HT1080 (cell line): ENCODE measurements around the gene SSH2. TPM values are rescaled to one million over a fixed set of nuclear protein-coding genes. Genes with fewer than 3 reads are reported as not detected.

Source experiments
- DNase-seq: peaks from one replicate; pipeline ENCODE4 v3.0.0-alpha.2; 2015; ENCODE audit warnings: low read depth
- small RNA-seq: library from RNA; depleted of rRNA; stranded (forward); fragments of <200 nt; gene quantifications from one replicate; pipeline ENCODE3, GENCODE V24; 2014
- total RNA-seq: library from RNA; depleted of rRNA; stranded (reverse); fragments of >200 nt; shearing (Covaris generic); gene quantifications from 2 replicates; pipeline ENCODE4 v1.2.3, GENCODE V29; 2014; rRNA removed

Gene SSH2
- total RNA-seq, 1 experiment from 2014 or later = 15.8 TPM

DNA sequence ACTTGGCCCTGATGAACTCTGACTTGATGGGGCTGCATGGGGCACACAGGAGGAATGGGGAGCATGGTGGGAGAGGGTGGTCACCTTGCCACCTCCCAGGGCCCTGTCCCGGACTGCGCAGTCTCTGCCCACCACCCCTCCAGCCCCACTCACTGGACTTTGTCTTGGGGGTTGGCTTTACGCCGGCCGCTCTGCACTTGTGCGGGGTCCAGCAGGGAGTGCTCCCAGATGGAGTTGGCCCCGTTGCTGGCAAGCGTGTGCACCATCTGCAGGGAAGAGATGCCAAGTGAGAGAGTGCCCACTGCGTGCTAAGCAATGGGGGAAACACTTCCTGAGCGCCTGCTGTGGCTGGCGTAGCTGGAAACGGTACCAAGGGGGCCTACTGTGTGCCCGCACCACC lies 347.3 kb downstream of the SSH2 start:
- no peak for DNase-seq

DNA sequence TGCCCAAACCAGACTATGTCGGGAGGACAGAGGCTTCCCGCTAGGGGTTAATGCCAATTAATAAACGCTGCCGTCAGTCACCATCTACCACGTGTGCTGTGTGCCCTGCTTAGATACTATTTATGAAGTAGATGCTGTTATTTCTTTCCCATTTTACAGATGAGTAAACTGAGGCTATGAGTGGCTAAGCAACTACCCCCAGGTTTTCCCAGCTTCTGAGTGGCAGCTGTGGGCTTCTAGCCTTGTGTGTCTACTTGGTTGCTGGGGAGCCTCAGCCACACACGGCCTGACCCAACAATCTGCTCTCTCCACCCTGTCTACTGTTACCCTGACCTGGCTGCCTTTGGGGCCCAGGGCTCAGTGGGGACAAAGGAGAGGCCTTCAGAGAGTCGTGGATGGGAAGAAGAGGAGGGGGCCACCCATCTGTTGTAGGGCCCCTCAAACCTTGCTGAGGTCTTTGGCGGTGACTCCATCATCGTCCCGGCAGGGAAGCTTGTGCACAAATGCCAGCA lies 347.7 kb downstream of the SSH2 start:
- DNase-seq = no peak

DNA sequence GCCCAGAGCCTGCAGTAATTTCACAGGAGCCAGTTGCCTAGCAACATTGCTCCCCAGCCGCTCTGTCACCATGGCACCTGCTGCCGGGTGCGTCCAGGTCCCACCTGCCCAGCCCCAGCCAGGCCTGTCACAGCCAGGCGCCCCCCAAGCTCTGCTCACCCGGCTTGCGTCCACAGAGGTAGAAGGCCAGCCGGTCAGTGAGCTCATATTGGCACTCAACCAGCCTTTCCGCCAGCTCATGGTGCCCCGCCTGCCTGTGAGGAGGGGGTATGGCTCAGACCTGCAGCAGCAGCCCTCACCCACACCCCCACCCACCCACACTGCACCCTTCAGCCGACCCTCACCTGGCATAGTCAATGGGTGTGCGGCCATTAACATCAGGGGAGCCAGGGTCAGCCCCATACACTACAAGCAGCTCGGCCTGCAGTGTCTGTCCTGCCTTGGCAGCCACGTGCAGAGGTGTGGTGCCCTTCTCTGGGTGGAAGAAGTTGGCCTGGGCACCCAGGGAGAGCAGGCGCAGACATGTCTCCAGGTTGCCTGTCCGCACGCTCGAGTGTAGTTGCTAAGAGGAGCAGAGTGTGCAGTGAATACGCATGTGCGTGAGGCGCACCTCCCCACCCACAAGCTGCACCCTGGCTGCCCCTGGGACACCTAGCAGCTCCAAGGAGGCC lies 348.3 kb downstream of the SSH2 start:
- DNase-seq = no peak

DNA sequence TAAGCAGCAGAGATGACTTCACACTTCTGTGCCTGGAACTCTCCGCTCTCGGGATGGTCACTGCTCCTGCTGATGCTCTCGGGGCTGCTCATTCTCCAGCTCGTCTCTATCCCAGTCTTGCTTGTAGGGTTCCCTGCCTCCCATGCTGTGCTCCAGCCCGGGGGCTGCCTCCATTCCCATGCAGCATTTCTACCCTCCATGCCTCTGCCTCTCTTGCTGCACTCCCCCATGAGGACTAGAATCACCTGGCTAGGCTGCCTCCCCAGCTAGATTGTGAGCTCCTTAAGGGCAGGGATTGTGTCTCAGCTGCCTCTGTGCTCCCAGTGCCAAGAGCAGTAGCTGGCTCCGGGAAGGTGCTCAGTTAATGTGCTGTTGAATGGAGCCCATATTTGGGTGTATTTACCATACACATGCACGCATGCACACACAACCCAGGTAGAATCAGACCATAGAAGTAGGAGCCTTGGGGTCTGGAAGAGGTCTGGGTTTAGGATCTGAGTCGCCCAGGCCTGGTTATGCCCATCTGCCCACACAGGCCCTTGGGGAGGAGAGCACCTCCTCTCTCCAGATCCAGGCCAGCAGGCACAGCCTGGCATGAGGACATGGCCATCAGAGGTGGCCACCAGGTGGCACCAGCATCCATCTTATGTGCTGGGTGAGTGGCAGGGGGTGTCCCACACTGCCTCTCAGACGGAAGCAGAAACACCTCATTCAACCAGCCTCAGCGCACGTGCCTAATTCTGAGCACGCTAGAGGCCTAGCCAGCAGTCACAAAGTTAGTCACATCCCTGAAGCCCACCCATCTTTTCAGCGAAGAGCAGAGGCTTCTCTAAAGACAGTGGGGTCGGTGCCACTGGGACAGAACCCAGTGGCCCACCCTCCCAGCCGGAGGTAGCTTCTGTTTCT lies 349.9 kb downstream of the SSH2 start:
- DNase-seq = peak; percentile 92

DNA sequence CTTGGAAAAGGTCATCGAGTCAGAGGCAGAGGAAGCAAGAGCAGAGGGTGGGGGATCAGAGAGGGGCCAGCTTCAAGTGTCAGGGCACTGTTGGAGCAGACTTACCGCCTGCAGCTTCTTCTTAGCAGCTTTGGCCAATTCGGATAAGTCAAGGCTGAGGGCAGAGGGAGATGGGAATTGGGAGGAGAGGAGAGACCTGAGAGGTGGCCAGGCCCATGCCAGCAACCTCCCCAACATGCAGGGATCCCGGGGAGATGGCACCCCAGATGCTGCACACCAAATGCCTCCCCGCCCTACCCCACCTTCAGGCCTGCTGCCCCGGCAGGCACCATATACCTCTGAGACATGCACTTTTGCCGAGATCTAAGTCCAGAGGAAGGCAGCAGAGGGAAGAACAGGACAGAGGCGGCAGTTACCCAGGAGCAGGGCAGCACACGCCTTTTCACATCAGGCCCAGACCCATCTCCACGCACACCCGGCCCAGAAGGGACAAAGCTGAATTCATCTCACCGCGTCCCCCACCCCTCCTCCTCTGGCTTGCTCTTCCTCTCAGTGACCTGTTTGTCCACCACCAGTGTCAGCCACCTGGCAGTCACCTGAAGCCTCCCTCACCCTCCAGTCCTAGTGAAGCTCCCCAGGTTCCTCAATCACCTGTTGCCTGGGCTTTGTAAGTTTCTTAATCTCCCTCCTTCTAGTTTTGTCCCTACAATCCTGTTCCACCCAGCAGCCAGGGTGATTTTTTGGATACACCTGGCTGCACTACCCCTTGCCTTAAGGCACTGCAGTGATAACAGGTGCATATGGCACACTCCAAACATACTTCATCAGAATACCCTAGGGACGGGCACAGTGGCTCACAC lies 351.2 kb downstream of the SSH2 start:
- no peak for DNase-seq

DNA sequence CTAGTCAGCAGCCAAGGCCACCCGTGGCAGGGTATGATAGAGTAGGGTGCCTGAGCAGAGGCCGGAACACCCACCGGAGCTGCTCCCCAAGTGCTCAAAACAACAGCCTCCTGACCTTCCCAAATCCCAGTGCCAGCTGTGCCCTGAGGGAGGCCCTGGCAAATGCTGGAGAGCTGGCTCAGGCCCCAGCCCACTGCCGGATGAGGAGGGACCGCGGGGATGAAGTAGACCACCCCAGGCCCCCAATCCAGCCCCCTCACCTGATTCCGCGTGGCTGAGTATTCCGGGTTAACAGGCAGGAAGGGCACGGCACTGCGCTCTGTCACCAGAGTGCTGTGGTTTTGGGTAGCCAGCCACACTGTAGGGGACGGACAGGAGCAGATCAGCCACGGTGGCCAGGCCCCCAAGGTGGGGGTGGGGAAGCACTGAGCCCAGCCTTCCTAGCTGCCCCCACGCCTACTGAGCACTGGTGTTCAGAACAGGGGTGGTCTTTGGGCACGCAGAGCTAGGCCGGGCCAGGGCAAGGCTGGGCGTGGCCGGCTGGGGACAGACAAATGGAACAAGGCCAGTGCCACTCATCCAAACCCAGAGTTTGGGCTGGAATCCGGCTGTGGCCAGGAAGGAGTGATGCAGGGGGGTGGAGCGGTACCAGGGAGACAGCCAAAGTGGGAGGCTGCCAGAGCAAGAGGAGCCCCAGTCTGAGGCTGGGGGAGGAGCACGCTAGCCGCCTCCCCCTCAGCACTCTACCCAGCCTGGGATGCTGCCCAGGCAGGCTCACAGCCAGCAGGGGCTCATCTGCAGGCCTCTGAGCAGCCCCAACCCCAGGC lies 352.4 kb downstream of the SSH2 start:
- DNase-seq = no peak

DNA sequence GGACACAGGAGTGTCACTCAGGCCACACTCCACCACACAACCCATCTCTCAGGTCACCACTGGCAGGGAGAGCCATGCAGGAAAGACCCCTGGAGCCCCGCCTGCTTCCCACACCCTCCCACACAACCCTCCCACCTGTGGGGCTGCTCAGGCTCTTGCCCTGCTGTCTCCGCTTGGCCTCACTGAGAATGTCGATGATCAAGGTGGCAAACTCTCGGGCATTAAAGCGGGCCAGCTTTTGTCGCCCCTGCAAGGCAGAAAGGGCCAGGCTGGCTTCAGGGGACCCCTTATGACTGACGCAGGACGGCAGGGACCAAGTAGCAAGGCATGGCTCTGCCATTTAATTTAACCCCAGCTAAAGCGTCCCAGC lies 353.0 kb downstream of the SSH2 start:
- no peak for DNase-seq

DNA sequence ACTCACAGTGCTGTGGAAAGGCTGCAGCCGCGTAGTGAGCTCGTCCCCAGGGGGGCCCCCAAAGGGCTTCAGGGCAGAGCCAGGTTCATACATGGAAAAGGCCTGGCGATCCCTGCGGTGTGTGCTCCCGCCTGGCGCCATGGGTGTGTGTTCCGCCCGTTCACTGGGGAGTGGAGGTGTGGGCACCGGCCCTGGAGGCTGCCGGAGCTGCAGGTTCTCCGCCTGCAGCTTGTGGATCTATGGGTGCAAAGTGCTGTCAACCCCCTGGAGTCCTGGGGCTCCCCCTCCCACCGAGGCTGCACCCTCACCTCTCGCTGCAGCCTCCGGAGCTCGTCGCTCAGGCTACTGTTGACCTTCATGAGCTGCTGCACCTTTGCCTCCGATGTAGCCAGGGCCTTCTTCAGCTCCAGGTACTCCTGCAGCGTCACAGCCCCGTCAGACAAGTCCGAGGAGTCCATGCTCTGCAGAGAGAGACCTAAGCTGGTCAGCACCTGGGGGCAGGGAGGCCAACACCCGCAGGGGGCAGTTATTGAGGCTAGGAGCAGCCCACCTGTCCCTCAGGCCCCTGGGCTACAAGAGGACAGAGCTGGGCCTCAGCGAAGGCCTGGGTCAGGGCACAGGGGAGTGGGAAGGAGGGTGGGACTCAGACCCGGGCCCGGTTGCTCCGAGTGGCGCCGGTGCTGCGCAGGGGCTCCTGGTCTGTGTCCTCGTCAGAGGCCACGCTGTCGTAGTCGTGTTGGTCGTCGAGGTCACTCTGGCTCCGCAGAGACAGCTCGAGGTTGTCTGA lies 353.6 kb downstream of the SSH2 start:
- DNase-seq = no peak

Small RNAs within 50 kb of the gene (small RNA-seq; reads per million reads assigned to genes)
- gene RF00156 (not detected), gene RF01210 (not detected), gene RNU6-920P (not detected)

Other genes starting within 250 kb of the SSH2 start
- 0.33 and 0.77 TPM in 2 replicates for gene EFCAB5, start 11.4 kb upstream of the SSH2 start, total RNA-seq
- 8.1 and 14.1 TPM in 2 replicates for gene NSRP1, start 186.6 kb upstream of the SSH2 start, total RNA-seq